HL-60 (cell line): Measurements from ENCODE around the gene STK25.

Source experiments
- DNase-seq, 2 experiments: peaks; one replicate each; pipeline ENCODE4 v3.0.0-alpha.2; 2010 to 2020; ENCODE audit warnings: low read depth in 1 of 2, low spot score in 1 of 2
- H3K27ac ChIP-seq: fragments of 250-450 bp; sonication (Bioruptor Pico); replicated peaks from 2 replicates; pipeline ENCODE4 v1.5.1; 2020; ENCODE audit warnings: mild to moderate bottlenecking, moderate library complexity
- H3K27me3 ChIP-seq: fragments of 250-450 bp; sonication (Bioruptor Pico); 2 replicates; pipeline ENCODE4 v1.5.1; 2021; ENCODE audit warnings: mild to moderate bottlenecking, moderate library complexity; ENCODE audit not compliant: insufficient read depth, poor library complexity, severe bottlenecking
- H3K4me3 ChIP-seq: replicated peaks from 2 replicates; pipeline ENCODE4 v1.5.1; 2011; ENCODE audit warnings: mild to moderate bottlenecking, control low read depth, low read length; ENCODE audit not compliant: insufficient read depth
- CTCF ChIP-seq: IDR thresholded peaks from one replicate; pipeline ENCODE4 v1.5.1; 2011; ENCODE audit warnings: low read length, control low read depth, inconsistent platforms; ENCODE audit not compliant: insufficient read depth
- GABPA ChIP-seq: IDR thresholded peaks from 2 replicates; pipeline ENCODE4 v1.6.1; 2012; ENCODE audit warnings: low read depth
- POLR2AphosphoS5 ChIP-seq: IDR thresholded peaks from 2 replicates; pipeline ENCODE4 v1.6.1; 2012; ENCODE audit warnings: low read depth
- REST ChIP-seq: IDR thresholded peaks from 2 replicates; pipeline ENCODE4 v1.6.1; 2012; ENCODE audit warnings: low read depth; ENCODE audit not compliant: insufficient replicate concordance
- SPI1 ChIP-seq: IDR thresholded peaks from 2 replicates; pipeline ENCODE4 v1.6.1; 2012; ENCODE audit warnings: low read depth, mild to moderate bottlenecking, borderline replicate concordance

STK25 gene

GRCh38 chr2:241493092-241493491 lies 15.3 kb downstream of the STK25 start:
- no peak for DNase-seq

GRCh38 chr2:241492174-241492565 lies 16.2 kb downstream of the STK25 start:
- no peak for DNase-seq
- TF ChIP-seq POLR2AphosphoS5 (no peak), CTCF (no peak), GABPA (no peak), REST (no peak), SPI1 (no peak)
- Histone ChIP-seq H3K27me3 (peaks cover 13% of the 10 kb centered on the region), H3K4me3 (no peak overlapping the region), H3K27ac (no peak overlapping the region)

More at GRCh38 chr2:241493092-241493491, 15.3 kb downstream of the STK25 start:
- Histone ChIP-seq H3K4me3 (no peak overlapping the region), H3K27ac (no peak overlapping the region), H3K27me3 (peaks cover 13% of the 10 kb centered on the region)
- TF ChIP-seq CTCF (no peak), REST (no peak), SPI1 (no peak), POLR2AphosphoS5 (no peak), GABPA (no peak)

GRCh38 chr2:241491549-241492173 lies 16.7 kb downstream of the STK25 start:
- TF ChIP-seq CTCF (no peak), POLR2AphosphoS5 (no peak), REST (no peak), SPI1 (no peak), GABPA (no peak)
- no peak for DNase-seq

More at GRCh38 chr2:241491549-241492173, 16.7 kb downstream of the STK25 start:
- Histone ChIP-seq H3K27me3 (peaks cover 13% of the 10 kb centered on the region), H3K4me3 (no peak overlapping the region), H3K27ac (no peak overlapping the region)
